ENCODE measurements around the gene PEX14.

Gene PEX14

DNA sequence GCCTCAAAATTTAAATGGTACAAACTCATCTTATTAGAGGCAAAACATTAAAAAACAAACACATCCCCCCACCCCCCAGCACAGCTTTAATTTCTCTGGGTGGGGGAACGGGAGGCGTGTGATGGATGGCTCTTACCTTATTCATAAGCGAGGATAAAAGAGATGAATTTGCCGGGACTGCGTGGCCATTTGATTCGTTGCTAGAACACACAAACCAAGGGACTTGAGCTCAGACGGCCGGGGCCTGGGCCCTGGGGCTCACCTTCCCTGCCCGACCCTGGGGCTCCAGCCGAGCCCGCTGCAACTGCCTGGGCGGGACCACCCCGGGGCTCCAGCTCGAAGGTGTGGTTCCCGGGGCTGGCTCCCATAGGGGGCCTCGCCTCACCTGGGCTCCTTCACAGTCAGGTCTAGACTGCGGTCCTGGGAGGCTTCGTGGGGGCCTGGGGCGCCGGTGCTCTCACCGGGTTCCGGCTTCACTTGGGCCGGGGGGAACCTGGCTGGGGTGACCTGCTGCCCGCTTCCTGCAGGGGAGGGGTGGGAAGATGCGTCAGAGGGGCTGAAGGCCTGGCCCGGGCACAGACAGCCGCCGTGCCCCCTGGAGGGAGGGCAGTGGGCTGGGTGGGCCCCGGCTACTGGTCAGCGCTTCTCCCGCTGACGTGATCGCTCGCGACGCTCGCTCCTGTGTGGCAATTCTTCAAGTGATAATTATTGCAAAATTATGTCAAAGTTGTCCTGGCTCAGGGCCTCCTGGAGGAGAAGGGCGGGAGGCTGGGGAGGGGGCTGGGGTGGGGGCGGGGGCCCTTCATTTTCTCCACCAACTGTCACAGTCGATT, 176.0 kb downstream of the PEX14 start:
- DNase-seq, result peak; percentile 78

- peak; percentile 92 for DNase-seq
Measured at GRCh38 chr1:10651389-10651766, 176.6 kb downstream of the PEX14 start.

DNA sequence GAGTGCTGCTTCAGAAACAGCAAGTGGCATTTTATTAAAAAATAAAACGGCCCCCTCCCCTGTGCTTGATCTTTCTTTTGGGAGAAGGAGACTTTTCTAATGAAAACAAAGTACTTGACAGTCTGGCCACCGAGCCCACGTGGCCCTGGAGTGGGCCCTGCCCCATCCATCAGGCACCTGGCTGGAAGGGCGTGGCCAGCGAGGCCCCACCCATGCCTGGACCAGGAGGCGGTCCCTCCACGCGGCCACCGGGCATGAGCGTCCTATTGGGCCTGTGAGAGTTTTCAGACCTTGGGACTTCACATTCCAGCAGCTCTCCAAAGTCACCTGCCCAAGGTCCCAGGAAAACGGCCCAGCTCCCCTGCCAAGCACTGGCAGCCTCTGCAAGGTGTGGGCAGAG, 177.0 kb downstream of the PEX14 start:
- no peak for DNase-seq

- DNase-seq, result no peak
Measured at GRCh38 chr1:10652626-10653025, 177.9 kb downstream of the PEX14 start.

- DNase-seq, result no peak
Measured at GRCh38 chr1:10653370-10654125, 178.8 kb downstream of the PEX14 start.

- DNase-seq, result no peak
Measured at GRCh38 chr1:10655002-10655401, 180.3 kb downstream of the PEX14 start.

DNA sequence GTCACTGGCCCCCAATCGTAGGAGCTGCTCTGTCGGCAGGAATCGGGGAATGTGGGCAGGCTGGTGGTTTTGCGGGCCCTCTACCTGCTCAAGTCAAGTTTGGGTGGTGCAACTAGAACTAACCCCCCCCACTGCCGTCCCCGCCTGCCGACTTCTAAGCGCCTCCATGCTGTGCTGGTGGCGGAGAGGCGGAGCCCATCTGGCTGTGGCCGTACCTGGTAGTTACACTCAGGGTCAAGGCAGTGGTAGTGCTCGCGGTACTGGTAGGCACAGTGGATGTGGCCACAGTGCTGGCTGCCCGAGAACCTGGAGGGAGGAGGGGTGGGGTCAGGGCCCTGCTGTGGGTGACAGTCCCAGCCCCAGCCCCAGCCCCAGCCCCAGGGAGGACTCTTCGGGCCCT, 181.7 kb downstream of the PEX14 start:
- DNase-seq, result no peak

DNA sequence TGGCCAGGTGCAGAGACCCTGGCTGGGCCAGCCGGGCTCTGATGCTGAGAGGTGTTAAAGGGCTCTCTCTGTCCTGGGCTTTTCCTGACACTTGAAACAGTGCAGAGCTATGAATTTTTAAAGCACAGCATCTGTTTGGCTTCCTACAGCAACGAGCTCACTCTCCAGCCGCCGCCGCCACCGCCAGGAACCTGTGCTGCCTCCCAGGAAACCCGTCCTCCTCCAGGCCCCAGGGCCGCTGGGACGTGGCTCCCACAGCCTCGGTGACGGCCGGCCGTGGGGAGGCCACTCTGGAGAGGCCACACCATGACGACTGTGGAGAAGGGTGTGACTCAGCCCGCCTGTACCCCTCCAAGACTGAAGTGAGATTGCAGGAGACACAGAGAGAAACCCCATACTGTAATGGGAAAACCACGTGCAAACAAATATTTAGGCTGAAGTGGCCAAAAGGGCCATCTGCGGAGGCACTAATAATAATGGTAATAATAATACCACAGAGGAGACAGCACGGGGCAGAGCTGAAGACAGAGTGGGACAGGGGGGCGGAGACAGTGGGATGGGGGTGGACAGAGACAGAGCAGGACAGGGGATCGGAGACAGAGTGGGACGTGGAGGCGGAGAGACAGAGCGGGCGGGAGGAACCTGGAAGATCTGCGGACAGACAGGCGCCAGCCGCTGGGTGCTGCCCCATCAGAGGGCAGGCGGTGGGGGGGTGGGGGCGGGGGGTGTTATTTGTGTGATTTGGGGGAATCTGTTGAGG, 182.5 kb downstream of the PEX14 start:
- peak; percentile 41 for DNase-seq

DNA sequence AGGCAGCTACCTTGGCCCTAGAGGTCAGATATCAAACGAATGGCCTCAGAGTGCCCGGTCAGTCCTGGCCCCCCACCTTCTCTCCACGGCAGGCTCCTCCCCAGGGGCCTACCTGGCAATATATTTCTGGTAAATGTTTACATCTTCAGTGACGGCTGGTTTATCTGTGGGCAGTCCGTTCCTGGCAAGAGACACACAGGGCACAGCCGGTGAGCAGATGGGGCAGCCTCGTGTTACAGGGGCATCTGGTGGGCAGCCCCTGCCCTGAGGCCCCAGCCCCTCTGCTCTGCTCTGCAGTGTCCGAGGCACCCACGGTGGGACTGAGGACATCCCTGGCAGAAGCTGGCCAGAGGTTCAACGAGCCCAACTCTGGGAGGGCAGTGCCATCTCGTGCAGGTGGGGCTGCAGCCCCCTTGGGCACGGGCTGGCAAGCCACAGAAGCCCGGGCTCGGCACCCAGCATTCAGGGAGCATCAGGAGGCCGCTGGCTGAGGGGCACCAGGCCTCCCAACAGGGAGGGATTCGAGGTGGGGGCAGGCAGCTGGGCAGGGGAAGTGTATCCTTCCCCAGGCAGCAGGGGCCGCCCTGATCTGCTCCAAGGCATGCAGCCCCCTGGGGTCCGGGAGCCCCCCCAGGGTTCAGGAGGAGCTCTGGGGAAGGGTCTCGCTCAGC, 183.8 kb downstream of the PEX14 start:
- no peak for DNase-seq

DNA sequence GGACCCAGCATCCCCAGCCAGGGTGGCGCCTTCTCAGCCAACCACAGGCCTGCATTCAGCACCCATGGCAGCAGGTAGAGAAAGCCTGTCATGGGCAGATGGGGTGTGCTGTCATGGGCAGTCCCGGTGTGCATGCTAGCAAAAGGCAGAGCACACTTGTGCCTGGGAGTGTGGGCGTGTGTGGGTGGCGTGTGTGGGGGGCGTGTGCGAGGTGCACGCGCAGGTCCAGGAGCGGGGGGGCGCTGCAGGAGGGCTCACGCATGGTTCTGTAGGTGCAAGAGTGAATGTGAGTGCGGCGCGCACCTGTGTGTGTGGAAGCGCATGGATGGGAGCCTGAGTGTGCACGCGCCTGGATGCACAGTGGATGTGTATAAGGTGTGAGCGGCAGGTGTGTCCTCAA, 184.5 kb downstream of the PEX14 start:
- no peak for DNase-seq

DNA sequence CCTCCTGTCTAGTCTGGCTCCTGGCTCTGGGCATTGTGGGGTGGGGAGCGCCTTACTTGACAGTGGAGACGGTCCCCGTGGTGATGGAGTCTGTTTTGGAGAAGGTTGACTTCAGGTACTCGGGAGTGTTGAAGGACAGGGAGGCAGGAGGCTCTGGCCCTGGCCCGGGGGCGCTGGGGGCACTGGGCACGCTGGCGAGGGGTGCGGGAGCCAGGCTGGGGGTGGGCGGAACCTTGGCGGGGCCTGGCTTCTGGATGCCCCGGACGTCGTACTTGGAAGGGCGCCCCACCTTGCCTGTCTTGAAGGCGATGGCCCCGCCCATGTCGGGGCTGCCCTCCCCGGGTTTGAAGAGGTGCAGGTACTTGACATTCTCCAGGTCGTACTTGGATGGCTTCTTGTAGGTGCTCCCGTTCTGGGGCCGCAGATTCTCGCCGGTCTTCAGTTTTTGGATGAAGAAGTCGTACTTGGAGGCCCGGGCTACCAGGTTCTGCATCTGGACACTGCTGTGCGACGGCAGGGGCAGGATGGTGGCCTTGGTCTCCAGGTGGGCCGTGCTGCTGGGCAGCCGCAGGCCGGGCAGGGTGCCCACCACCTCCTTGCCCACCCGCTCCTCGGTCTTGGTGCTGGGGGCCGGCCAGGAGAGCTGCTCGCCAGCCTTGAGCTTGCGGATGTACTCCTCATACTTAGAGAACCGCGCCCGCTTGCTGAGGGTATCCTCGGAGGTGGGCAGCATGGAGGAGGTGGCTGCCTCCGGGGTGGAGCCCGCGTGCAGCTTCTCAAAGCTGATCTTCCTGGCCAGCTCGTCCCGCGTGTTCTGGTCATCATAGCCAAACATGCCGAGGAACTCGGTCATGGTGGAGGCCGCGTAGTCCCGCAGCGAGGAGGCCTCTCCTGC, 185.1 kb downstream of the PEX14 start:
- no peak for DNase-seq

GRCh38 chr1:10661453-10661852, 186.7 kb downstream of the PEX14 start:
- no peak for DNase-seq

DNA sequence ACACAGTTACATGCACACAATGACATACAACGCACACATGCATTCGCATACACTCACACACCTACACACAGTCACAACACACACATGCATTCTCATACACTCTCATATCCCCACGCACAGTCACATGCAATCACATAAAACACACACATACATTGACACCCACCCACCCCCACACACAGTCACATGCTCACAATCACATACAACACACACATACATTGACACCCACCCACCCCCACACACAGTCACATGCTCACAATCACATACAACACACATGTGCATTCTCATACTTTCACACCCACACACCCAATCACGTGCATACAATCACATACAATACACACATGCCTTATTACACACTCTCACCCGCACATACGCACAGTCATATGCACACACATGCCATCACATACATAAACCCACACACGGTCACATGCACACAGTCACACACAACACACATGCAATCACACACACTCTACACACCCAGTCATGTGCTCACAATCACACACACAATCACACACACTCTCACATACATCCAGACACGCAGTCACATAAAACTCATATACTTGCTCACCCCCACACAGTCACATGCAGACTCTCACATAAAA, 187.4 kb downstream of the PEX14 start:
- no peak for DNase-seq

DNA sequence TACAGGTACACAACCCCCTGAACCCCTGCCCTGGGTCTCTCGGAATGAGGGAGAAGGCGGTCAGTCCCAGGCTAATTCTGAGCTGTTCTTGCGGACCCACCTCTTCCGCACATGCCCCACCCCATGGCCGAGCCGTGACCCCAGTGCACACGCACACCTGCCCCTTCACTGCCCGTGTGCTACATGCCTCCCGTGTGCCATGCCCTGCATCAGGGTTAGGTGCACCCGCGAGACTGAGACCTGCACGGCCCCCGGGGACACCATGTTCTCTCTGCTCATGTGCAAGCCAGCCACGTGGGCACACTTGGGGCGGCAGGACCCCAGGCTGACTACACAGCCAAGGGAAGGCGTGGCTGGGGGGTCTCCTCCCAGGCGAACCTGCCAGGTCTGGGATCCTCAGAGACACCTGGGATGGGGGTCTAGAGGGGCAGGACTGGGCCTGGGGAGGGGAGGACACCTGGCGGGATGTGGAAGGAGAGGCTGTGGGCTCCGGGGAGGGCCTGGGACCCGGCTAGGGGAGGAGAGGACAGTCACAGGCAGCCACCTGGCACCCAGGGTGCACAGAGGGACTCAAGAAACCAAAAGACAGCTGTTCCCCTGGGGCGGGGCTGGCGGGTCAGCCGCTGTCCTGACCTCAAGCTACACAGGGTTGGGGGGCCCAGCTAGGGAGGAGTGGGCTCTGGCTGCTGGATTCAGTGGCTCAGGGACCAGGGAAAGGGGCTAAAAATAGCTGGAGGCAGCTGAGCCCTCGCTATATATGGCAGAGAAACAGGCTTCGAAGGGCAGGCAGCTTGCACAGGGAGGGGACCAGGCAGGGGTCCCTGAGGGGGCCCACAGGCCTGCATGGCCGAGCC, 188.3 kb downstream of the PEX14 start:
- DNase-seq, result no peak

GRCh38 chr1:10663678-10664035, 188.9 kb downstream of the PEX14 start:
- peak; percentile 91 for DNase-seq

DNA sequence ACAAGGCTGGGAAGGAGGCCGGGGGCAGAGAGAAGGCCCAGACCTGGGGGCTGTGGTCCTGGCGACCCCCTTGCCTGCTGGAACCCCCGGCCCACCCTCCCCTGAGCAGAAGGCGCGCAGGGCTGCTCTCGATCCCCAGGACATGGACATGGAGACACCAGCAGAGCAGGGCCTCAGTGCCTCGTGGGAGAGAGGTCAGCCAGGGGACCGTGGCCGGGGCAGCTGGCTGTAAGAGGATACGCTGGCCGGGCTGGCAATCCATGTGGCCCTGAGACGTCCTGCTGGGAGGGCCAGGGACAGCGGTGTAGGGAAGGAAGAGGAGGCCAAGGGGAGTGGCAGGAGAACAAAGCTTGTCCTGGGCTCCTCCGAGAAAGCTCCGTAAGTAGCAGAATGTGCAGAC, 189.5 kb downstream of the PEX14 start:
- peak; percentile 77 for DNase-seq

DNA sequence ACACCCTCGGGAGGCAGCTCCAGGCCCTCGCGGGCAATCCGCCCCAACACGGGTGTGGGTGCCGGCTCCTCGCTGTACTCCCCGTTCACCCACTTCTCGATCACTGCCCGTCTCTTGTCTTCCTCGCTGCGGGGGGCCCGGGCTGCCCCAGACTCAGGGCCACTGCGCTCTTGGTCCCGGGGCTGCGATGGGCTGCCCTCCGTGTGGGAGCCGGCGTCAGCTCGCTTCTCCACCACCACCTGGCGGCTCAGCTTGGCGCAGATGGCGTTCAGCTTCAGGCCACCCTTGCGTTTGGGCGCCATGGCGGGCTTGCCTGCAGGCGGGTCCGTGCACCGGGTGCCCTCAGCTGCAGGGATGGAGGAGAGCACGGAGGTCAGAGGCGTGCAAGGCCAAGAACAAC, 190.5 kb downstream of the PEX14 start:
- DNase-seq, result no peak

- peak; percentile 6 for DNase-seq
Measured at GRCh38 chr1:10665930-10666850, 191.4 kb downstream of the PEX14 start.

Data from eye (tissue), 1 donor.